ENCODE results near the gene FREM3.
"Not testable (repeated sequence)": the region's sequence is repeated elsewhere in the genome, so short reads cannot be mapped to it uniquely, and the experiment has no call there.

DNA sequence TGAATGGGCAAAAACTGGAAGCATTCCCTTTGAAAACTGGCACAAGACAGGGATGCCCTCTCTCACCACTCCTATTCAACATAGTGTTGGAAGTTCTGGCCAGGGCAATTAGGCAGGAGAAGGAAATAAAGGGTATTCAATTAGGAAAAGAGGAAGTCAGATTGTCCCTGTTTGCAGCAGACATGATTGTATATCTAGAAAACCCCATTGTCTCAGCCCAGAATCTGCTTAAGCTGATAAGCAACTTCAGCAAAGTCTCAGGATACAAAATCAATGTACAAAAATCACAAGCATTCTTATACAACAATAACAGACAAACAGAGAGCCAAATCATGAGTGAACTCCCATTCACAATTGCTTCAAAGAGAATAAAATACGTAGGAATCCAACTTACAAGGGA lies 18.3 kb upstream of the FREM3 start:
- not testable (repeated sequence) for TF ChIP-seq EZH2phosphoT487 (IDR thresholded peaks at IDR 0.05; ENCODE audit: insufficient read depth, low read depth); EZH2 (IDR thresholded peaks at IDR 0.05; ENCODE audit: insufficient read depth, poor library complexity, severe bottlenecking)

All from GM23248 (cell line).